Measurements from ENCODE around the gene ZNF385B. TPM values are rescaled to one million over a fixed set of nuclear protein-coding genes. Genes with fewer than 3 reads are reported as not detected.

The ZNF385B gene
- total RNA-seq, 1 experiment from 2014 or later, result 0.33 TPM

DNA sequence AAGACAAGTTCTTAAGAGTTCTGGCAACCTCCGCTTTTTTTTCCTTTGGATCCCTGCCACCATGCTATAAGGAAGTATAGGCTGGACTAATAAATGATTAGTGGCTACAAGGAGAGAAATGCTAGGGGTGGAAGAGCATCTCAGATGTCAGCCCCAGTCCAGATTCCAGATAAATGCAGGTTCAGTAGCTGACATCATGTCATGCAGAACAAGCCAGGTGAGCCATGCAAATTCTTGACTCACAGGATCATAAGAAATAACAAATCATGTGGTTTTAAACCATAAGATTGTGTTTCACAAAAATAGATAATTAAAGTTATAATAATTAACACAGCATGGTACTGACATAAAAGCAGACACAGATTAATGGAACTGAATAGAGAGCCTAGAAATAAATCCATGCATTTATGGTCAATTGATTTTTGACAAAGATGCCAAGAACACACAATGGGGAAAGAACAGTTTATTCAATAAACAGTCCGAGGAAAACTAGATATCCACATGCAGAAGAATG, 443.9 kb downstream of the ZNF385B start:
- Mint-ChIP-seq H3K9me3 (ENCODE audit: unreplicated experiment) (no peaks in the 10 kb centered on the region), H3K4me1 (ENCODE audit: insufficient read depth, unreplicated experiment) (no peaks in the 10 kb centered on the region), H3K36me3 (ENCODE audit: insufficient read depth, unreplicated experiment) (no peaks in the 10 kb centered on the region), H3K27me3 (ENCODE audit: insufficient read depth, unreplicated experiment) (no peaks in the 10 kb centered on the region), H3K4me3 (ENCODE audit: unreplicated experiment) (no peak overlapping the region), H3K27ac (ENCODE audit: low read depth, unreplicated experiment) (no peak overlapping the region)
- TF ChIP-seq, protein P1, sequence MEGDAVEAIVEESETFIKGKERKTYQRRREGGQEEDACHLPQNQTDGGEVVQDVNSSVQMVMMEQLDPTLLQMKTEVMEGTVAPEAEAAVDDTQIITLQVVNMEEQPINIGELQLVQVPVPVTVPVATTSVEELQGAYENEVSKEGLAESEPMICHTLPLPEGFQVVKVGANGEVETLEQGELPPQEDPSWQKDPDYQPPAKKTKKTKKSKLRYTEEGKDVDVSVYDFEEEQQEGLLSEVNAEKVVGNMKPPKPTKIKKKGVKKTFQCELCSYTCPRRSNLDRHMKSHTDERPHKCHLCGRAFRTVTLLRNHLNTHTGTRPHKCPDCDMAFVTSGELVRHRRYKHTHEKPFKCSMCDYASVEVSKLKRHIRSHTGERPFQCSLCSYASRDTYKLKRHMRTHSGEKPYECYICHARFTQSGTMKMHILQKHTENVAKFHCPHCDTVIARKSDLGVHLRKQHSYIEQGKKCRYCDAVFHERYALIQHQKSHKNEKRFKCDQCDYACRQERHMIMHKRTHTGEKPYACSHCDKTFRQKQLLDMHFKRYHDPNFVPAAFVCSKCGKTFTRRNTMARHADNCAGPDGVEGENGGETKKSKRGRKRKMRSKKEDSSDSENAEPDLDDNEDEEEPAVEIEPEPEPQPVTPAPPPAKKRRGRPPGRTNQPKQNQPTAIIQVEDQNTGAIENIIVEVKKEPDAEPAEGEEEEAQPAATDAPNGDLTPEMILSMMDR (IDR thresholded peaks at IDR 0.05; ENCODE audit: unreplicated experiment), result no peak
- DNase-seq (ENCODE audit: unreplicated experiment), result no peak
- POLR2A ChIA-PET, result no interaction called here
- no TSS peak for BruUV-seq (replicated peaks)
- intact Hi-C loops (cut with micrococcal nuclease), result no loop called here
- CTCF ChIA-PET, result interaction anchor here (0.6 to 1.8 kb wide), 3 partner anchors 46 to 331 kb away, joined by 3 to 5 read pairs (median 3); no protein-coding TSS in a partner anchor

DNA sequence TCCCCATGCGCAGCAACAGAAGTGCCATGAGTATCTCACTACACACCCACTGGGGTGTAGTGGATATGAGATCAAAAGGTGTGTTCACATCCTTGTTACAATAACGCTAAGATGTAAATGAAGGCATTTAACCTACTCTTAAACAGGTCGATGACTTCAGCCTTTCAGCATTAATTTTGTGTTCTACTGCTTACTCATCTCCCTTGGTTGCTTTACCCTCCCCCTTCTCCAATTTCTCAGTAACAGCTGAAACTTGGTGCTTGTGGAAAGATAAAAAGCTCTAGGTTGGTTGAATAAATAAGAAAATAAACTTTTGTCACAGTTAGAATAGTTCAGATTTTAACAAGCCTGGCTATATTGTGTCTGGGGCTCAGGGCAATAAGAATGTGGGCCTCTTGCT, 449.3 kb downstream of the ZNF385B start:
- TF ChIP-seq, protein P1 (IDR thresholded peaks at IDR 0.05; ENCODE audit: unreplicated experiment), result no peak
- Mint-ChIP-seq H3K27me3 (ENCODE audit: insufficient read depth, unreplicated experiment) (no peaks in the 10 kb centered on the region), H3K36me3 (ENCODE audit: insufficient read depth, unreplicated experiment) (no peaks in the 10 kb centered on the region), H3K4me1 (ENCODE audit: insufficient read depth, unreplicated experiment) (no peaks in the 10 kb centered on the region), H3K27ac (ENCODE audit: low read depth, unreplicated experiment) (no peak overlapping the region), H3K4me3 (ENCODE audit: unreplicated experiment) (no peak overlapping the region), H3K9me3 (ENCODE audit: unreplicated experiment) (no peaks in the 10 kb centered on the region)
- ChIA-PET CTCF (interaction anchor here (0.7 to 1.9 kb wide), 7 partner anchors 10 to 822 kb away, joined by 3 to 7 read pairs (median 5); no protein-coding TSS in a partner anchor), POLR2A (no interaction called here)
- DNase-seq (ENCODE audit: unreplicated experiment), result no peak
- intact Hi-C loops (cut with micrococcal nuclease), result no loop called here
- BruUV-seq (replicated peaks), result no TSS peak

DNA sequence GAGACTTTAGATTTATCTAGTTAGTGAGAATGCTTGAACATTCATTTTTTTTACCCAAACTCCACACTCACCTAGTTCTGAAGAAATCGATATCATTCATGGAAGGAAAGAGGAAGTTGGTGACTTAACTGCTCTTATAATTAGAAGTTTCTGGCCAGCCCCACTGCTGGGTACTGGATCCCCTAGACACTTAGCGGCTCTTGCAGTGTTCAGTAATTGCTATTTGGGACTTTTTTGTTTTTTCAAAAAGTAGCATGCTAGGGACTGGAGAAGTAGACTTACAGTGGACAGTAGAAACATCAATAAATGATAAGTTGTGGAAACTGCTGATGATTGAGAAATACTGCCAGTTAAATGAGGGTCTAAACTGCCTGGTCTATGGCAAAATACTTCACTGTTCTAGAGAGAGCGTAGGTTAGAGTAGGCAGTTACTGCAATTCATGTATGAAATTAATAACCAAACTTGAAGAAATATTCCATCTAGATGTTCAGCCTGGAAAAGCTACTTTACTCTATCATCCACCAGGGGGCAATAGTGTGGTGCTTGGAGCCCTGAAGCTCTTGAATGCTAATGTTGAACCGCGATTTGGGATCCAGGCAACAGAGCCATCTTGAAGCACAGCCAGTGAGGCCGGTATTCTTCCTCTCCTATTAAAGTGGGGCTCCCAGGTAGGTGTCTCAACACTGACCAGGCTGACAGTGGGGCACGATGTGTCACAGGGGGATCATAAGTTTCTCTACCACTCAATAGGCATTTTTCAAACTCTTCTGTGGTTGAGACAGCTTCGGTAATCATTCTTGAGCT, 450.7 kb downstream of the ZNF385B start:
- CTCF ChIA-PET, result interaction anchor here (0.5 to 1.9 kb wide), 31 partner anchors 9 to 616 kb away, joined by 3 to 8 read pairs (median 3); no protein-coding TSS in a partner anchor
- TF ChIP-seq, protein P1 (IDR thresholded peaks at IDR 0.05; ENCODE audit: unreplicated experiment), result peak; percentile 52
- Mint-ChIP-seq H3K9me3 (ENCODE audit: unreplicated experiment) (no peaks in the 10 kb centered on the region), H3K4me1 (ENCODE audit: insufficient read depth, unreplicated experiment) (no peaks in the 10 kb centered on the region), H3K4me3 (ENCODE audit: unreplicated experiment) (no peak overlapping the region), H3K27me3 (ENCODE audit: insufficient read depth, unreplicated experiment) (no peaks in the 10 kb centered on the region), H3K36me3 (ENCODE audit: insufficient read depth, unreplicated experiment) (no peaks in the 10 kb centered on the region), H3K27ac (ENCODE audit: low read depth, unreplicated experiment) (no peak overlapping the region)
- POLR2A ChIA-PET, result interaction anchor here (0.8 kb wide), 1 partner anchor 100 kb away, joined by 3 read pairs; no protein-coding TSS in a partner anchor
- intact Hi-C loops (cut with micrococcal nuclease), result loop anchor here (1.0 kb wide), 2 partner anchors 191 to 341 kb away; no protein-coding TSS in a partner anchor
- peak; percentile 79 for DNase-seq (ENCODE audit: unreplicated experiment)
- no TSS peak for BruUV-seq (replicated peaks)

DNA sequence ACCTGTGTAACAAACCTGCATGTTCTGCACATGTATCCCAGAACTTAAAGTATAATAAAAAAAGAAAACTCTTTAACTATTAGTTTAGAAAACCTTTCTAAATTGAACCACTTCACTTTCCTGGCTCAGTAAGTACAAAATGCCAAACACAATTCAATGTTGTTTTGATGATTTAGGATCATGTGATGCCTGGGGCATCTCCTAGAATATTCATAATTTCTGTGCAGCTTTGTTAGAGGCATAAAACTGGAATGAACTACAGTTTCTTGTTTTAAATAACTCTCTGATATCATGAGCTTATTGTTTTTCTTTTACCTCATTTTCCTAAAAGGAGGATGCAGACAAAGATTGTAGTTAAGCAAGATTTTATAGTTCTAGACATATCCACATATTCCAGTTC, 457.8 kb downstream of the ZNF385B start:
- Mint-ChIP-seq H3K4me3 (ENCODE audit: unreplicated experiment) (no peak overlapping the region), H3K9me3 (ENCODE audit: unreplicated experiment) (no peaks in the 10 kb centered on the region), H3K27ac (ENCODE audit: low read depth, unreplicated experiment) (no peak overlapping the region), H3K36me3 (ENCODE audit: insufficient read depth, unreplicated experiment) (no peaks in the 10 kb centered on the region), H3K4me1 (ENCODE audit: insufficient read depth, unreplicated experiment) (no peaks in the 10 kb centered on the region), H3K27me3 (ENCODE audit: insufficient read depth, unreplicated experiment) (no peaks in the 10 kb centered on the region)
- TF ChIP-seq, protein P1 (IDR thresholded peaks at IDR 0.05; ENCODE audit: unreplicated experiment), result no peak
- POLR2A ChIA-PET, result interaction anchor here (0.6 kb wide), 1 partner anchor 631 kb away, joined by 3 read pairs; no protein-coding TSS in a partner anchor
- intact Hi-C loops (cut with micrococcal nuclease), result no loop called here
- CTCF ChIA-PET, result interaction anchor here (0.5 to 1.0 kb wide), 3 partner anchors 19 to 252 kb away, joined by 3 to 4 read pairs (median 3); no protein-coding TSS in a partner anchor
- no TSS peak for BruUV-seq (replicated peaks)
- no peak for DNase-seq (ENCODE audit: unreplicated experiment)

All from MCF 10A (cell line).